DND-41 (cell line): ENCODE results near the gene DNM3.

Source experiments
- ATAC-seq: fragments of 200-7000 bp; cut with Tn5 transposase; 3 replicates; pipeline ENCODE4 v1.9.1; 2021; ENCODE audit warnings: low read depth; ENCODE audit not compliant: insufficient read depth
- DNase-seq: peaks from one replicate; pipeline ENCODE4 v3.0.0-alpha.2; 2020
- H2AFZ ChIP-seq: 2 replicates; pipeline ENCODE4 v1.6.0; 2012; ENCODE audit warnings: low read depth, low read length
- H3K27ac ChIP-seq: 2 replicates; pipeline ENCODE4 v1.5.1; 2012; ENCODE audit warnings: low read length, inconsistent platforms
- H3K27me3 ChIP-seq: fragments of 200-600 bp; sonication (generic); 2 replicates; pipeline ENCODE4 v1.6.0; 2012; ENCODE audit warnings: low read length, mild to moderate bottlenecking, inconsistent platforms; ENCODE audit not compliant: insufficient read depth, poor library complexity
- H3K36me3 ChIP-seq: 2 replicates; pipeline ENCODE4 v1.5.1; 2012; ENCODE audit warnings: low read length, inconsistent platforms; ENCODE audit not compliant: insufficient read depth
- H3K4me1 ChIP-seq: 2 replicates; pipeline ENCODE4 v1.5.1; 2012; ENCODE audit warnings: mild to moderate bottlenecking, low read length; ENCODE audit not compliant: insufficient read depth
- H3K4me2 ChIP-seq: 2 replicates; pipeline ENCODE4 v1.6.0; 2012; ENCODE audit warnings: mild to moderate bottlenecking, moderate library complexity, low read length, inconsistent platforms; ENCODE audit not compliant: insufficient read depth
- H3K4me3 ChIP-seq, 2 experiments: fragments of 200-600 bp in 1 of 2; shearing (Covaris generic) in 1 of 2; 2 replicates each; pipeline ENCODE4 v1.5.1; 2012 to 2016; ENCODE audit warnings: inconsistent platforms in 2 of 2, low read length in 2 of 2, mild to moderate bottlenecking in 2 of 2, low read depth in 1 of 2, moderate library complexity in 1 of 2
- H3K79me2 ChIP-seq: 2 replicates; pipeline ENCODE4 v1.6.0; 2012; ENCODE audit warnings: low read length, inconsistent platforms; ENCODE audit not compliant: insufficient read depth
- H3K9ac ChIP-seq: 2 replicates; pipeline ENCODE4 v1.6.0; 2012; ENCODE audit warnings: low read depth, mild to moderate bottlenecking, inconsistent platforms, low read length, moderate library complexity
- H3K9me3 ChIP-seq: 2 replicates; pipeline ENCODE4 v1.5.1; 2012; ENCODE audit warnings: low read length, moderate library complexity, mild to moderate bottlenecking, inconsistent platforms; ENCODE audit not compliant: insufficient read depth, severe bottlenecking
- H4K20me1 ChIP-seq: 2 replicates; pipeline ENCODE4 v1.6.0; 2012; ENCODE audit warnings: low read length; ENCODE audit not compliant: insufficient read depth
- EZH2 ChIP-seq: IDR thresholded peaks from 3 replicates; pipeline ENCODE4 v1.6.1; 2012; ENCODE audit warnings: borderline replicate concordance, low read depth, mild to moderate bottlenecking, moderate library complexity, low read length, inconsistent platforms; ENCODE audit not compliant: severe bottlenecking
- TF ChIP-seq, protein P1 (sequence below): IDR thresholded peaks from 2 replicates; pipeline ENCODE4 v1.5.1; 2012; ENCODE audit warnings: borderline replicate concordance, low read length, moderate library complexity, mild to moderate bottlenecking; ENCODE audit not compliant: poor library complexity, severe bottlenecking; ENCODE audit errors: extremely low read depth

DNM3 gene

GRCh38 chr1:172203135-172203823 lies 362.0 kb downstream of the DNM3 start:
- Histone ChIP-seq H3K27me3 (peaks cover 3% of the 10 kb centered on the region), H3K79me2 (no peaks in the 10 kb centered on the region), H3K27ac (no peak overlapping the region), H3K9ac (no peak overlapping the region), H3K36me3 (no peaks in the 10 kb centered on the region), H3K4me2 (no peak overlapping the region), H2AFZ (no peak overlapping the region), H3K4me1 (no peaks in the 10 kb centered on the region), H4K20me1 (no peaks in the 10 kb centered on the region), H3K4me3 (no peak overlapping the region), H3K9me3 (peaks cover 6% of the 10 kb centered on the region)
- DNase-seq (no peak), ATAC-seq (no peak)
- no peak for TF ChIP-seq EZH2
- TF ChIP-seq, protein P1, sequence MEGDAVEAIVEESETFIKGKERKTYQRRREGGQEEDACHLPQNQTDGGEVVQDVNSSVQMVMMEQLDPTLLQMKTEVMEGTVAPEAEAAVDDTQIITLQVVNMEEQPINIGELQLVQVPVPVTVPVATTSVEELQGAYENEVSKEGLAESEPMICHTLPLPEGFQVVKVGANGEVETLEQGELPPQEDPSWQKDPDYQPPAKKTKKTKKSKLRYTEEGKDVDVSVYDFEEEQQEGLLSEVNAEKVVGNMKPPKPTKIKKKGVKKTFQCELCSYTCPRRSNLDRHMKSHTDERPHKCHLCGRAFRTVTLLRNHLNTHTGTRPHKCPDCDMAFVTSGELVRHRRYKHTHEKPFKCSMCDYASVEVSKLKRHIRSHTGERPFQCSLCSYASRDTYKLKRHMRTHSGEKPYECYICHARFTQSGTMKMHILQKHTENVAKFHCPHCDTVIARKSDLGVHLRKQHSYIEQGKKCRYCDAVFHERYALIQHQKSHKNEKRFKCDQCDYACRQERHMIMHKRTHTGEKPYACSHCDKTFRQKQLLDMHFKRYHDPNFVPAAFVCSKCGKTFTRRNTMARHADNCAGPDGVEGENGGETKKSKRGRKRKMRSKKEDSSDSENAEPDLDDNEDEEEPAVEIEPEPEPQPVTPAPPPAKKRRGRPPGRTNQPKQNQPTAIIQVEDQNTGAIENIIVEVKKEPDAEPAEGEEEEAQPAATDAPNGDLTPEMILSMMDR: no peak

DNA sequence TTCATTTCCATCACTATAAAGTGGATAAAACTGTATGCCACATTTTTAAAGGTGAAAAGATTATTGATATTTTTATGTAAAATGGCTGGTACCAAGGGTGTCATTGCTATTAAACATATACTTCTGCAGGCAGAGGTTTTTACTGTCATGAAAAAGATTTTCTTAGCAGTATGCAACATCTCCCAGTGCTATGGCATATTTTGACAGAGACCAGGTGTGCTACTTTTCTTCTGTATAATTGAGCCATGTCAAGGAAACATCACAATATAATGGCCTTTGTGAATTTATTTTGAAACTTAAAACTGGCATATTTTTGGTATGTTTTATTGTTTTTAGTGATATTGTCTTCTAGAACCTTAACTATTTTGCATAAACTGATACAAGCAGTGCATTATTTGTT lies 362.6 kb downstream of the DNM3 start:
- ATAC-seq (no peak), DNase-seq (no peak)
- peaks cover 3% of the 10 kb centered on the region for H3K27me3 ChIP-seq
- no peaks in the 10 kb centered on the region for H3K79me2 ChIP-seq
- no peak overlapping the region for H3K9ac ChIP-seq
- H3K4me3 ChIP-seq: no peak overlapping the region
- no peak overlapping the region for H3K4me2 ChIP-seq
- peaks cover 4% of the 10 kb centered on the region for H3K9me3 ChIP-seq
- no peaks in the 10 kb centered on the region for H3K36me3 ChIP-seq
- no peaks in the 10 kb centered on the region for H4K20me1 ChIP-seq
- no peak overlapping the region for H2AFZ ChIP-seq
- H3K27ac ChIP-seq: no peak overlapping the region
- TF ChIP-seq, protein P1: no peak
- TF ChIP-seq EZH2: no peak
- H3K4me1 ChIP-seq: no peaks in the 10 kb centered on the region

DNA sequence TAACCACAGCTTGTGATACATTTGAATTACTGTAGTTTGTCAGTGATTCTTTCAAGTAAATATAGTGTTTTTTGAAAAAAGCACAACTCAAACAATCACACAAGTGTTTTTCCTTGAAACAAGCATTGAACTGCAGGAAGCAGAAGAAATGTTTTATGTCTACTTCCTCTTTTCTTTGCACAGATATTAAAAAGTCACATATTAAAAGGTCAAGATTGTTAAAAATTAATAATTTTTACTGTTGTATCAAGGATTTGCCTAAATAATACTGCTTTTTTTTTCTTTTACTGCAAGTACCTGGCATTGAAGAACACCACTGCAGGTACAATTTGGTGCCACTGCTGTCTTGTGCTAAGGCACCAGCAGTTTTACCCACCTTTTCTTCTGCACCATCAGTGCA lies 365.0 kb downstream of the DNM3 start:
- no peak overlapping the region for H3K9ac ChIP-seq
- H3K4me3 ChIP-seq: no peak overlapping the region
- DNase-seq: no peak
- H4K20me1 ChIP-seq: no peaks in the 10 kb centered on the region
- no peaks in the 10 kb centered on the region for H3K79me2 ChIP-seq
- peaks cover 6% of the 10 kb centered on the region for H3K27me3 ChIP-seq
- H2AFZ ChIP-seq: no peak overlapping the region
- no peaks in the 10 kb centered on the region for H3K9me3 ChIP-seq
- H3K27ac ChIP-seq: no peak overlapping the region
- H3K4me2 ChIP-seq: no peak overlapping the region
- no peak for TF ChIP-seq EZH2
- TF ChIP-seq, protein P1: no peak
- ATAC-seq: no peak
- no peaks in the 10 kb centered on the region for H3K4me1 ChIP-seq
- H3K36me3 ChIP-seq: no peaks in the 10 kb centered on the region
